Caki2 (cell line): ENCODE measurements around the gene MAP6. TPM values are rescaled to one million over a fixed set of nuclear protein-coding genes. Genes with fewer than 3 reads are reported as not detected.

ENCODE experiments used
- DNase-seq: peaks from one replicate; pipeline ENCODE4 v3.0.0-alpha.2; 2015; ENCODE audit warnings: low read depth
- in situ Hi-C: cut with HindIII; loops from 2 replicates; pipeline ENCODE4 v1.10.0; 2016; ENCODE audit warnings: low sequenced_read_pairs, low pct_unique_long_range_greater_than_20kb, mixed read lengths
- total RNA-seq: library from RNA; depleted of rRNA; stranded (reverse); fragments of >200 nt; shearing (Covaris generic); gene quantifications from 2 replicates; pipeline ENCODE4 v1.2.3, GENCODE V29; 2014; ENCODE audit warnings: low replicate concordance

Gene MAP6
- total RNA-seq, 1 experiment from 2014 or later = not detected

- in situ Hi-C loops = no loop called here
- DNase-seq = peak; percentile 79
These were observed 5.2 kb upstream of the MAP6 start for GRCh38 chr11:75673977-75674582.

- DNase-seq = no peak
- in situ Hi-C loops = no loop called here
These were observed 897 bp downstream of the MAP6 start for GRCh38 chr11:75667831-75668450.

- in situ Hi-C loops = no loop called here
- DNase-seq = no peak
These were observed 1.5 kb downstream of the MAP6 start for GRCh38 chr11:75667255-75667830.

DNA sequence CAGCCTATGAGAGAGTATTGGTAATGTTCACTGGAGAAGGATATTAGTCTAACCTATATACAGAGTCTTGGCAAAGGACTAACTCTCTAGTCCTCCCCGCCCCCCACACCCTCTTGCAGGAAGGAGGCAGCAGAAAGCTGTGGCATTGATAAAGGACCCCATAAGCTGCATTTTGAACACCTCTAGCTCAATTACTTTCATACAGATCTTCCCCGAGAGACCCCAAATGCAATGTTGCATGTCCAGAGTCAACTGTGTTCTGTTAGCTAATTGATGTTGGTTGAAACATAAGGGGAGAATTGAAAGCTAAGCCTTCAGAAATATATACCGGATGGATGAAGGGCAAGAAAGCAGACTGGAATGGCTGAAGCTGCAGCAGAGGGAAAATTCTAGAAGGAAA lies 2.8 kb downstream of the MAP6 start:
- in situ Hi-C loops = no loop called here
- no peak for DNase-seq

DNA sequence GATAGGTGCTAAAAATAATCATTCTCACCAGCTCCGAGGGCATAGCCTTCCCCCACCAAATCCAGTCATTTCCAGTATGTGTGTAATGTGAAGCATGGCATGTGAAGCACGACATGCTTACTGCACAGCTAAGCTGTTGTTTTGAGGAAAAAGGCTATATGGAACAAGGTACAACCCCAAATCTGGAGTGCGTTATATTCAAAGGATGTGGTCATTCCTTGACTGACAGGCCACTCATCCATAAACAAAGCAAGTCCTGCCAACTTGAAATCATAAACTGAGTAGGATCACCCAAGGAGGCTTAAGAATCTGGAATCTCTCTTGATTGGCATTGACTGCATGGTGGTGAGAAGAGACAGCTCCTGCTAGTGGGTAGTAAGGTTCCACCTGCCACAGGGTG lies 3.7 kb downstream of the MAP6 start:
- DNase-seq = no peak
- in situ Hi-C loops = no loop called here

DNA sequence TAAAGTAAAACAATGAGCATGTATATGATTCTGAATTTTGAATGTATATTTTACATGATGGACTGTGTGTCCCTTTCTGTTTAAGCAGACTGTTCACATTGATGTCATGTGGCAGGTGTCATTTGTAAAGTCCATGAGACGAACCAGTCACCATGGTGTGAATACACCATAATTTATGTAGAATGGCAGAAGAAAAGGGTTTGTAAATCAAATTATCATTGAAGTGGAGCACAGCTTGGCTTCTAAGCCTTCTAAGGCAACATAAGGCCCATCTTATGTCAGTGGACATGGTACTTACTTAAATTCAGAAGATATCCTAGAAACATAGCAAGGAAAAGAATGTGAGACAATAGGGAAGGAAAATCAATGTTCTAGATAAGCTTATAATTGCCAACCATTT lies 4.4 kb downstream of the MAP6 start:
- in situ Hi-C loops = no loop called here
- no peak for DNase-seq

GRCh38 chr11:75663808-75664207 lies 5.0 kb downstream of the MAP6 start:
- in situ Hi-C loops = no loop called here
- DNase-seq = no peak

GRCh38 chr11:75659836-75660235 lies 9.0 kb downstream of the MAP6 start:
- no peak for DNase-seq
- in situ Hi-C loops = no loop called here

DNA sequence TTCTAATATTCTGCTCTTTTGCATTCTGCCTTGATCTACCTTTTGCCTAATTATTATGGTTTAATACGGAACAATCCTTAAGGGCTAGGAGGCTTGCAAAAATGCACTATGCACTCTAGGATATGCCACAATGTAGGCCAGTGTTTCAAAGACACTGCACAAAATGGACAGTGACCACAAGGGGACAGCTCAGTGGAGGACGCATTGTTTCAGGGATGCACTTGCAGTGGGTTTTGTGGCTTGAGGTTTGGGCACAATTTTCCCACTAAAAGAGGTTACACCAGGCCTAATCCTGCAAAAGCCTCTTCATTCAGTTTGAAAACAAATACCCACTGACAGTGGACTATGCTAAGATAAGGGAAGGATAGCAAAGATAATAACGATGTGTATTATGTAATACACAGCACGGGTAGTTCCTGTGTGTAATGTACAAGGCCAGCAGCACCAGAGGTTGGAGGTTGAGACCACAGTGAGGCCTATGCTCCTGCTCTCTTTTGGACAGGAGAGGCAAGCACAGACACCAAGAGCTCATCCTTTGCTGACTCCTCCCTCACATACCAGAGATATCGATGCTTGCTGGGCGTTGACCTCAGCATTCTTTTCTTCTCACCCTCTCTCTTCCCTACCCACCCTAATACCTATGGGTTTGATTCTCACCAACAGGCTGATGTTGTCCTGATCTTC lies 12.7 kb downstream of the MAP6 start:
- in situ Hi-C loops = no loop called here
- no peak for DNase-seq

DNA sequence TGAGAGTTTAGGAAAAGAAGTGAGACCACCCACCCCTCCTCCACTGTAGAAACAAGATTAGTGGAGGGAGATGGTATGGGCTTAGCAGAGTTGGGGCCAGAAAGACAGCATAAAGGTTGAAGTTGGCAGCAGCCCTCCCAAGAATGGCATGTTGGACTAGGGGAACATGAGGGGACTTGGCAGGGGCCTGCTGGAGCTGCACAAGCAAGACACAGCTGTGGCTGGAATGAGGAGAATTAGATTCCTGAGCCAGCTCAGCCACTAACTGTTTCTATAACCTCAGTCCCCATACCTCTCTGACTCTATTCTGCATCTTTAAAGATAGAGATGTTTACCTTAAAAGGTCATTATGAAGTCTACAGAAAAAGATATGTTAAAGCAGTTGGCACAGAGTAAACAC lies 13.2 kb downstream of the MAP6 start:
- in situ Hi-C loops = no loop called here
- no peak for DNase-seq

DNA sequence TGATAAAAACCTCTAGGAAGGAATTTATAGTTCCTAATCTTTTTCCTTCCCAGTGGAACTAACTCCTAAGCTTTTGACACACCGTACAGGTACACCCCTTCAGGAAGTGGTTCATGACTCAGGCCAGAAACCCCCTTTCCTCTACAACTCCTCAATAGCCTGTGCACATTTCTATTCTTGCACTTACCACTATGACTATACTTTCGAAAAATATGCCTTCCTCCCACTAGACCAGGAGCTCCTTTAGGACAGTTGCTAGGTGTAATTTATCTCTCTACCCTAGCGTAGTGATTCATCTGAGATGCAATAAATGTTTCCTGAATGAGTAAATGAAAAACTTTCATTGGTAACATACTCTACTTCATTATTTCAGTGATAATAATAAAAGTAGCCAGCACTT lies 14.5 kb downstream of the MAP6 start:
- in situ Hi-C loops = no loop called here
- DNase-seq = no peak

GRCh38 chr11:75653532-75653931 lies 15.3 kb downstream of the MAP6 start:
- in situ Hi-C loops = no loop called here
- DNase-seq = no peak

- in situ Hi-C loops = no loop called here
- DNase-seq = no peak
These were observed 15.9 kb downstream of the MAP6 start for GRCh38 chr11:75652936-75653335.

DNA sequence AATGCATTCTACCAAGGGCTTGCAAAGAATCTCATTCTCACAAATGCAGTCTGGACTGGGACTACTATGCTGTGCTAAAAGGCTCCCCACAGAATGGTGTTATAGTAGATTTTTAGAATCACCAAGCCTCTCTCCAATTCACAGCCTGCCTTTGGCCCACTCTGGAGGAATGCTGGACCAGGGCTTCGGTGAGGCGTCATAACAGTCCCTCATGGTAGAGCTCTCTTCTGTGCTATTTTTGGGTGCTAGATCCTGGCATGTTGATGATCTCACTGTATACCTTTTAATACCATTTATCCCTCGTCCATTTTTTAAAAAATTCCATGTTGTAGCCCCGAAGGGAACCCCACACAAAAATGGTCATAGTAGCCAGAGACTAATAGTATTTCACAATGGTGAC lies 17.6 kb downstream of the MAP6 start:
- DNase-seq = no peak
- in situ Hi-C loops = no loop called here

DNA sequence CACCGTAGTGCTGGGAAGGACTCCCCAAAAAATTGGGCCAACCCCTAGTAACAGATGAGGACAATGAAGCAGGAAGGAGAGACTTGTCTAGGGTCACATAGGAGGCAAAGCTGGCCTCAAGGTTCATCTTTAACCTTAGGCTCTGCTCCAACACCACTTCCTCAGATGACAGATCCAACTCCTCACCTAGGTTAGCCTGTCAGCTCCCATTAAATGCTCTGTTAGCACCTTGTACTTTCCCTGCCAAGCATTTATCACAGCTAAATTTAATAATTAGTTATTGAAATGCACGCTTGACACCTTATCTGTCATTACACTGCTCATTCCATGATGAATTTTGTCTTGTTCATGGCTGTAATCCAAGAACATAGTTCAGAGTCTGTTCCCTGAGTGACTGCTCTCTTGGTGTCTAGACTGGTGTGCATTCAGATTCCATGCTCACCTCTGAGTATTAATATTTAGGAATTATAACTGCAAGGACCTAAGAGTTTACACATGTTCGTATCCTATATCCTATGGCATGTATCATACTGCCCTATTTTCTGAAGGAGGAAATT lies 18.6 kb downstream of the MAP6 start:
- no peak for DNase-seq
- in situ Hi-C loops = no loop called here

GRCh38 chr11:75644946-75645345 lies 23.9 kb downstream of the MAP6 start:
- DNase-seq = no peak
- in situ Hi-C loops = no loop called here

DNA sequence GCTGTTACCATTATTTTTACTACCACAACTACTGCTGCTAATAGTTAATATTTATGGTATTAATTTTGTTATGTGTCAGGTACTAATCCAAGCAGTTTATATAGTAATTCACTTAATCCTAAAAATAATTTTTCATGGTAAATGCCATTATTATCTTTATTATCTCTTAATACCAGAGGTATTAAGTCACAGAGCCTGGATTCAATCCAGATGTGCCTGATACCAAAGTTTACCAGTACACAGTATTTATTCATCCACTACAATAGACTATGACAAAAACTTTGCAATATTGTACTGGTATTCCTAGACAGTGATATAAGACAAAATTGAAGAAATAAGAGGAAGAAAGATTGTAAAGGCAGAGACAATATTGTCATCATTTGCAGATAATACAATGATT lies 24.5 kb downstream of the MAP6 start:
- DNase-seq = no peak
- in situ Hi-C loops = no loop called here

GRCh38 chr11:75642402-75643113 lies 26.3 kb downstream of the MAP6 start:
- in situ Hi-C loops = no loop called here
- DNase-seq = no peak

GRCh38 chr11:75639762-75640181 lies 29.1 kb downstream of the MAP6 start:
- no peak for DNase-seq
- in situ Hi-C loops = no loop called here
